CD4-positive, alpha-beta T cell (primary cell): ENCODE results near the gene CDHR5. TPM values are rescaled to one million over a fixed set of nuclear protein-coding genes. Genes with fewer than 3 reads are reported as not detected.

Experiments used
- ATAC-seq: fragments of 200-7000 bp; cut with Tn5 transposase; one replicate; pipeline ENCODE4 v1.10.0; 2022; ENCODE audit warnings: mild to moderate bottlenecking; ENCODE audit not compliant: poor library complexity
- CTCF ChIA-PET: fragments of 350-600 bp; sonication (Branson Sonifier 250); formaldehyde crosslinking; loops from one replicate; lab custom pipeline; 2021; ENCODE audit warnings: antibody characterized with exemption, inconsistent platforms; lab: Charles Lee
- POLR2A ChIA-PET: fragments of 350-600 bp; sonication (Branson Sonifier 250); formaldehyde crosslinking; loops from one replicate; lab custom pipeline; 2021; ENCODE audit warnings: antibody characterized with exemption, inconsistent platforms; lab: Charles Lee
- DNase-seq, 14 experiments: peaks; one replicate each; pipeline ENCODE4 v3.0.0-alpha.2; 2013 to 2020; ENCODE audit warnings: mixed read lengths in 2 of 14
- H3K27ac ChIP-seq, 2 donors: one replicate each; pipeline versions ENCODE4 v1.5.1 to v1.7.0; 2013; ENCODE audit warnings: low read length in 2 of 2, low read depth in 1 of 2, mild to moderate bottlenecking in 1 of 2
- H3K27me3 ChIP-seq, 2 experiments: 1 replicate in 1 of 2; 2 replicates in 1 of 2; pipeline versions ENCODE4 v1.6.1 to v1.7.0; 2013; ENCODE audit warnings: low read length in 2 of 2, control low read depth in 1 of 2, mild to moderate bottlenecking in 1 of 2, moderate library complexity in 1 of 2; ENCODE audit not compliant: insufficient read depth in 2 of 2, control insufficient read depth in 1 of 2
- H3K36me3 ChIP-seq: one replicate; pipeline ENCODE4 v1.6.1; 2013; ENCODE audit warnings: low read length, control low read depth; ENCODE audit not compliant: insufficient read depth
- H3K4me1 ChIP-seq: one replicate; pipeline ENCODE4 v1.6.1; 2013; ENCODE audit warnings: low read length, control low read depth; ENCODE audit not compliant: insufficient read depth
- H3K4me3 ChIP-seq: one replicate; pipeline ENCODE4 v1.5.1; 2013; ENCODE audit warnings: mild to moderate bottlenecking, low read length, moderate library complexity
- H3K9me3 ChIP-seq, 2 experiments: 1 replicate in 1 of 2; 2 replicates in 1 of 2; pipeline versions ENCODE4 v1.6.1 to v1.7.0; 2013; ENCODE audit warnings: low read length in 2 of 2, mild to moderate bottlenecking in 2 of 2, control low read depth in 1 of 2, moderate library complexity in 1 of 2; ENCODE audit not compliant: control insufficient read depth in 1 of 2, insufficient read depth in 1 of 2
- H3K27ac Mint-ChIP-seq: one replicate; pipeline ENCODE4 v1.8.0; 2020; ENCODE audit warnings: mixed read lengths
- H3K27me3 Mint-ChIP-seq: one replicate; pipeline ENCODE4 v1.8.0; 2021; ENCODE audit warnings: mixed read lengths
- H3K36me3 Mint-ChIP-seq: one replicate; pipeline ENCODE4 v1.8.0; 2021; ENCODE audit warnings: low read depth, mixed read lengths
- H3K4me1 Mint-ChIP-seq: one replicate; pipeline ENCODE4 v1.8.0; 2021; ENCODE audit warnings: low read depth, mixed read lengths
- H3K4me3 Mint-ChIP-seq: one replicate; pipeline ENCODE4 v1.8.0; 2020; ENCODE audit warnings: mild to moderate bottlenecking, mixed read lengths
- H3K9me3 Mint-ChIP-seq: one replicate; pipeline ENCODE4 v1.8.0; 2020; ENCODE audit warnings: mixed read lengths
- CTCF ChIP-seq: fragments of 200-600 bp; IDR thresholded peaks from one replicate; pipeline ENCODE4 v1.8.0; 2022; ENCODE audit warnings: antibody characterized with exemption, mild to moderate bottlenecking
- intact Hi-C, 2 experiments: fragments of 100-400 bp; cut with DNase I in 1 of 2; cut with micrococcal nuclease in 1 of 2; formaldehyde crosslinking; loops; one replicate each; pipeline versions ENCODE4 v1.15.1 to v1.9.0; 2023 to 2025; cut with DNase I, micrococcal nuclease
- total RNA-seq, 174 experiments: library from RNA in 2 of 174; stranded (reverse) in 2 of 174; gene quantifications; one replicate each; pipeline ENCODE4 v1.2.3 and lab custom pipeline; 2021 to 2026

CDHR5 gene
- total RNA-seq, 2 experiments from 2014 or later, result not detected

DNA sequence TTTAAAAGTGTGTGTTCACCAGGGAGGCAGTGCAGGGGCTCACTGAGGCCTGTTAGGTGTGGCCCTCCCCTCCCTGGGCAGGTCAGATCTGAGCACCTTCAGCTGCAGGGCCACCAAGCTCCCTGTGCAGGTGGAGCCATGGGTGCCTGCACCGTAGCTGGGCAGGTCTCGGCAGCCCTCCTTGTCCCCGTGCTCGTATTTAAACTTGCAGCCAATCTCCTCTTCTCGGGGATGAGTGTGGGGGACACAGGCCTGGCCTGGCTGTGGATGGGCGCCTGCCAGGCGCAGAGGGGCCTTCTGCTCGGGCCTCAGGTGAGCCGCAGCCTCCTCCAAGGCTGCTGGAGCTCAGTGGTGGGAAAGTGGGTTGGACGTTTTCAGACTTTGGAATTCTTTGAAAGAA is 29.4 kb downstream of the CDHR5 start:
- H3K4me1 ChIP-seq, result peaks cover 7% of the 10 kb centered on the region
- no peaks in the 10 kb centered on the region for H3K4me1 Mint-ChIP-seq
- H3K4me3 Mint-ChIP-seq, result no peak overlapping the region
- H3K9me3 Mint-ChIP-seq, result no peaks in the 10 kb centered on the region
- POLR2A ChIA-PET, result interaction anchor here (1.3 kb wide), 1 partner anchor 19 kb away, joined by 3 read pairs; no protein-coding TSS in a partner anchor
- H3K27me3 Mint-ChIP-seq, result no peaks in the 10 kb centered on the region
- H3K36me3 Mint-ChIP-seq, result peaks cover 89% of the 10 kb centered on the region
- no peak for ATAC-seq
- H3K27ac Mint-ChIP-seq, result no peak overlapping the region
- DNase-seq, result no peak
- no peaks in the 10 kb centered on the region for H3K27me3 ChIP-seq
- TF ChIP-seq CTCF, result no peak
- H3K27ac ChIP-seq, result no peak overlapping the region
- intact Hi-C loops, result no loop called here
- H3K36me3 ChIP-seq, result peaks cover 82% of the 10 kb centered on the region
- no peak overlapping the region for H3K4me3 ChIP-seq
- no peaks in the 10 kb centered on the region for H3K9me3 ChIP-seq
- CTCF ChIA-PET, result interaction anchor here (0.5 kb wide), 1 partner anchor 71 kb away, joined by 4 read pairs; no protein-coding TSS in a partner anchor

GRCh38 chr11:593347-593746 is 31.4 kb downstream of the CDHR5 start:
- CTCF ChIA-PET, result no interaction called here

DNA sequence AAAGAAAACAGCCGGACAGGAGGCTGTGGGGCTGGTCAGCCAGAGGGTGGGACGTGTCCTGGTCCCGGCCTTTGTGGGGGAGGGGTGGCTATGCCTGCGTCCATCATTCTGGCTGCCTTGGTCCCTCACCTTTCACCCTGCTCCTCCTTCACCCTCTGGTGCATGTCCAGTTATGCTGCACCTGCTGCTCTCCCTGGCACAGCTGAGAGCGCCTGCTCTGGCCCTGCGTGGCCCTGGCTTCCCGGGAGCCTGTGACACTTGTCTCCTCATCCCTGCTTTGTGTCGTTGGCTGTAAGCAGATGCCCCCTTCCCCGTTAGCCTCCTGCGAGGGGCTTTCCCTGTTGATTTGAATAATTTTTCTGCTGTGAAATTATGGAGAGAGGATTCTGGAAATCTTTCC is 31.8 kb downstream of the CDHR5 start:
- TF ChIP-seq CTCF, result no peak
- no peak overlapping the region for H3K27ac Mint-ChIP-seq
- ChIA-PET CTCF (no interaction called here), POLR2A (no interaction called here)
- peaks cover 13% of the 10 kb centered on the region for H3K4me1 ChIP-seq
- H3K4me3 ChIP-seq, result no peak overlapping the region
- H3K27me3 Mint-ChIP-seq, result no peaks in the 10 kb centered on the region
- H3K4me1 Mint-ChIP-seq, result peaks cover 10% of the 10 kb centered on the region
- peaks cover 88% of the 10 kb centered on the region for H3K36me3 Mint-ChIP-seq
- no peaks in the 10 kb centered on the region for H3K9me3 ChIP-seq
- no peaks in the 10 kb centered on the region for H3K27me3 ChIP-seq
- H3K27ac ChIP-seq, result no peak overlapping the region
- no peak overlapping the region for H3K4me3 Mint-ChIP-seq
- DNase-seq, result no peak
- H3K36me3 ChIP-seq, result peaks cover 76% of the 10 kb centered on the region
- intact Hi-C loops, result loop anchor here in 1 of 2 experiments (1.0 kb wide), 1 partner anchor 17 kb away; no protein-coding TSS in a partner anchor
- no peaks in the 10 kb centered on the region for H3K9me3 Mint-ChIP-seq
- no peak for ATAC-seq

More at GRCh38 chr11:593347-593746, 31.4 kb downstream of the CDHR5 start:
- POLR2A ChIA-PET, result no interaction called here
- no peak overlapping the region for H3K27ac ChIP-seq
- H3K27me3 ChIP-seq, result no peaks in the 10 kb centered on the region
- no peak overlapping the region for H3K27ac Mint-ChIP-seq
- peaks cover 8% of the 10 kb centered on the region for H3K4me1 ChIP-seq
- no peak overlapping the region for H3K4me3 ChIP-seq
- no peak for ATAC-seq
- H3K36me3 Mint-ChIP-seq, result peaks cover 88% of the 10 kb centered on the region
- H3K9me3 ChIP-seq, result no peaks in the 10 kb centered on the region
- H3K9me3 Mint-ChIP-seq, result no peaks in the 10 kb centered on the region
- TF ChIP-seq CTCF, result no peak
- H3K36me3 ChIP-seq, result peaks cover 80% of the 10 kb centered on the region
- peaks cover 5% of the 10 kb centered on the region for H3K4me1 Mint-ChIP-seq
- no peak for DNase-seq
- intact Hi-C loops, result loop anchor here in 1 of 2 experiments (1.0 kb wide), 1 partner anchor 17 kb away; no protein-coding TSS in a partner anchor
- H3K27me3 Mint-ChIP-seq, result no peaks in the 10 kb centered on the region
- H3K4me3 Mint-ChIP-seq, result no peak overlapping the region
